ENCODE data around the gene GREB1. TPM values are rescaled to one million over a fixed set of nuclear protein-coding genes. Genes with fewer than 3 reads are reported as not detected.

GREB1 gene
- total and polyA plus RNA-seq, 2 donors (not counting 1 experiment from before 2014, with no cell fraction given): 0.04 to 0.39 TPM

DNA sequence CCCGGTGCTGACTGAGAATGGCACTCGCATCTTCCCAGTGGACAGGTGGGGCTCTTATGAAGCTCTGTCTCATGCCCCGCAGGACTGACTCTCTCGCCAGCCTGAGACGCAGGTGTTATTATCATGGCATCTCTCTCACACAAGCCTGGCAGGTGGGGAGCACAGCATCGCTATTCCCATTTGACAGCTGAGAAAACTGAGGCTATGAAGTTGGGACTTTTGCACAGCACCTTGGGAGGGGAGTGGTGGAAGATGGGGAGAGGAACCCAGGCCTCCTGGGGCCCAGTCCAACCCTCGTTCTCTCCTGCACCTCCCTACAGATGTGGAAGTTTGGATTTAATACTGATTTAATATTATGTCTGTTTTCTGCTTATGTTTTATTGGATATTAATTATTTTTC is 145.2 kb downstream of the GREB1 start:
- Mint-ChIP-seq H3K27me3 (peaks cover 39% of the 10 kb centered on the region), H3K4me1 (no peaks in the 10 kb centered on the region), H3K9me3 (ENCODE audit: insufficient read depth) (no peaks in the 10 kb centered on the region), H3K4me3 (no peak overlapping the region), H3K27ac (no peak overlapping the region)
- ChIA-PET CTCF (no interaction called here), POLR2A (no interaction called here)
- DNase-seq (no peak), ATAC-seq (ENCODE audit: low read depth) (no peak)
- peaks cover 0 to 37% (median 0%) of the 10 kb centered on the region in 4 experiments for H3K27me3 ChIP-seq (replicated peaks in 1 of 4; ENCODE audit: control extremely low read depth in 1 of 4, control insufficient read depth in 3 of 4, insufficient read depth in 4 of 4, low read length in 3 of 4)
- H3K9ac ChIP-seq (ENCODE audit: low read length): no peak overlapping the region
- peaks cover 0 to under 1% of the 10 kb centered on the region in 2 donors for H3K4me1 ChIP-seq (ENCODE audit: control insufficient read depth in 2 of 2, insufficient read depth in 2 of 2, low read length in 2 of 2)
- no peaks in the 10 kb centered on the region for H4K20me1 ChIP-seq (ENCODE audit: control insufficient read depth, insufficient read depth, low read length, poor library complexity, severe bottlenecking)
- 86% methylated on average over 5 of the region's 7 CpGs for WGBS (ENCODE audit: insufficient coverage)
- H3K4me2 ChIP-seq (replicated peaks; ENCODE audit: low read depth, low read length, poor library complexity, severe bottlenecking): no peak overlapping the region
- H3K27ac ChIP-seq (ENCODE audit: low read length in 2 of 2): no peak overlapping the region
- peaks cover 0 to 18% (median 0%) of the 10 kb centered on the region in 3 donors for H3K9me3 ChIP-seq (ENCODE audit: control extremely low read depth in 1 of 3, control insufficient read depth in 2 of 3, insufficient read depth in 1 of 3, low read length in 2 of 3)
- no peak overlapping the region for H3K4me3 ChIP-seq (ENCODE audit: control extremely low read depth in 1 of 5, extremely low read depth in 1 of 5, insufficient read depth in 1 of 5, low read depth in 2 of 5, low read length in 4 of 5)
- TF ChIP-seq, protein P1, sequence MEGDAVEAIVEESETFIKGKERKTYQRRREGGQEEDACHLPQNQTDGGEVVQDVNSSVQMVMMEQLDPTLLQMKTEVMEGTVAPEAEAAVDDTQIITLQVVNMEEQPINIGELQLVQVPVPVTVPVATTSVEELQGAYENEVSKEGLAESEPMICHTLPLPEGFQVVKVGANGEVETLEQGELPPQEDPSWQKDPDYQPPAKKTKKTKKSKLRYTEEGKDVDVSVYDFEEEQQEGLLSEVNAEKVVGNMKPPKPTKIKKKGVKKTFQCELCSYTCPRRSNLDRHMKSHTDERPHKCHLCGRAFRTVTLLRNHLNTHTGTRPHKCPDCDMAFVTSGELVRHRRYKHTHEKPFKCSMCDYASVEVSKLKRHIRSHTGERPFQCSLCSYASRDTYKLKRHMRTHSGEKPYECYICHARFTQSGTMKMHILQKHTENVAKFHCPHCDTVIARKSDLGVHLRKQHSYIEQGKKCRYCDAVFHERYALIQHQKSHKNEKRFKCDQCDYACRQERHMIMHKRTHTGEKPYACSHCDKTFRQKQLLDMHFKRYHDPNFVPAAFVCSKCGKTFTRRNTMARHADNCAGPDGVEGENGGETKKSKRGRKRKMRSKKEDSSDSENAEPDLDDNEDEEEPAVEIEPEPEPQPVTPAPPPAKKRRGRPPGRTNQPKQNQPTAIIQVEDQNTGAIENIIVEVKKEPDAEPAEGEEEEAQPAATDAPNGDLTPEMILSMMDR (IDR thresholded peaks at IDR 0.05): no peak
- TF ChIP-seq EZH2 (IDR thresholded peaks at IDR 0.05; ENCODE audit: borderline replicate concordance, insufficient read depth, low read depth, low read length, poor library complexity, severe bottlenecking): no peak
- H3K36me3 ChIP-seq (replicated peaks in 1 of 2; ENCODE audit: control extremely low read depth in 1 of 2, control insufficient read depth in 1 of 2, extremely low read depth in 1 of 2, insufficient read depth in 2 of 2, low read length in 1 of 2): no peaks in the 10 kb centered on the region
- H3K79me2 ChIP-seq (ENCODE audit: control insufficient read depth, insufficient read depth, low read length): no peaks in the 10 kb centered on the region
- H2AFZ ChIP-seq (ENCODE audit: insufficient read depth, low read depth, low read length, poor library complexity, severe bottlenecking): no peak overlapping the region
- intact Hi-C loops (cut with micrococcal nuclease): no loop called here

DNA sequence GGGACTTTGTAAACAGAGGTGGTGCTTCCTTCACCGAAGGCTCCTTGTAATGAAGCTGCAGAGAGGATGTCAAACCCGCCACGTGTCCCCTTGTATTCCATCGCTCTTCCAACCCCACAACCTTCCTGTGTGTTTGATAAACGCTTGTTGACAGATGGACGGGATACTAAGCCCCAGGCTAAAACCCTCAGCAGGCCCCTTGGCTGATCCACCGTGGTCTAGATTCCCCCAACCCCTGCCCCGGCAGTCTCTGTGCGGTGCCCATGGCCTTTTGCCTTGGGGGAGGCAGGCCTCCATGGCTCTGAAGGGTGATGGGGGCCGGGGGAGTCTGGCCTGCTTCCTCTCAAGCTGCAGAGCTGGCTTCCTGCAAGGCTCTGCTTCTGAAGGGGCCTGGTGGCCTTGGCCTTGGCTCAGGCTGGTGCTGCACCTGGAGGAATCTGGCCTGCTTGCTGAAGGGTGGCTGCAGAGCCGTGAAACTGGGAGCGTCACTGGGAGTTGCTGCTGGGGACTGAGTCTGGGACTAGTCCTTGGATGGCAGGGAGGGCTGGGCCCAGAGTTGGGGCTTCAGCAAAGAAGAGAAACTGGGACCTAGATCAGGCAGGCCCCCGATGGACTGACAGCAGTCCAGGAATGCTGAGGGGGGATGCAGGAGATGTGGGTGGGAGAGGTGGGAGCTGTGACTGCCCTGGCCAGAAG is 145.8 kb downstream of the GREB1 start:
- DNase-seq: no peak
- peaks cover 0 to 39% (median 0%) of the 10 kb centered on the region in 4 experiments for H3K27me3 ChIP-seq (replicated peaks in 1 of 4; ENCODE audit: control extremely low read depth in 1 of 4, control insufficient read depth in 3 of 4, insufficient read depth in 4 of 4, low read length in 3 of 4)
- no peak overlapping the region for H3K27ac ChIP-seq (ENCODE audit: low read length in 2 of 2)
- H2AFZ ChIP-seq (ENCODE audit: insufficient read depth, low read depth, low read length, poor library complexity, severe bottlenecking): no peak overlapping the region
- ChIA-PET POLR2A (interaction anchor here (0.5 kb wide), 1 partner anchor 920 kb away, joined by 3 read pairs; no protein-coding TSS in a partner anchor), CTCF (interaction anchor here (1.5 to 1.6 kb wide), 2 partner anchors 10 to 100 kb away, joined by 5 to 6 read pairs; no protein-coding TSS in a partner anchor)
- Mint-ChIP-seq H3K4me1 (no peaks in the 10 kb centered on the region), H3K4me3 (no peak overlapping the region), H3K9me3 (ENCODE audit: insufficient read depth) (no peaks in the 10 kb centered on the region), H3K27ac (no peak overlapping the region), H3K27me3 (peaks cover 43% of the 10 kb centered on the region)
- no peak overlapping the region for H3K4me3 ChIP-seq (ENCODE audit: control extremely low read depth in 1 of 5, extremely low read depth in 1 of 5, insufficient read depth in 1 of 5, low read depth in 2 of 5, low read length in 4 of 5)
- H3K36me3 ChIP-seq (replicated peaks in 1 of 2; ENCODE audit: control extremely low read depth in 1 of 2, control insufficient read depth in 1 of 2, extremely low read depth in 1 of 2, insufficient read depth in 2 of 2, low read length in 1 of 2): no peaks in the 10 kb centered on the region
- 84% methylated on average over 7 of the region's 13 CpGs for WGBS (ENCODE audit: insufficient coverage)
- H3K4me2 ChIP-seq (replicated peaks; ENCODE audit: low read depth, low read length, poor library complexity, severe bottlenecking): no peak overlapping the region
- no peaks in the 10 kb centered on the region for H4K20me1 ChIP-seq (ENCODE audit: control insufficient read depth, insufficient read depth, low read length, poor library complexity, severe bottlenecking)
- intact Hi-C loops (cut with micrococcal nuclease): no loop called here
- no peak for ATAC-seq (ENCODE audit: low read depth)
- H3K9ac ChIP-seq (ENCODE audit: low read length): no peak overlapping the region
- TF ChIP-seq EZH2 (IDR thresholded peaks at IDR 0.05; ENCODE audit: borderline replicate concordance, insufficient read depth, low read depth, low read length, poor library complexity, severe bottlenecking): no peak
- TF ChIP-seq, protein P1 (IDR thresholded peaks at IDR 0.05): no peak
- no peaks in the 10 kb centered on the region for H3K79me2 ChIP-seq (ENCODE audit: control insufficient read depth, insufficient read depth, low read length)
- no peaks in the 10 kb centered on the region for H3K4me1 ChIP-seq (ENCODE audit: control insufficient read depth in 2 of 2, insufficient read depth in 2 of 2, low read length in 2 of 2)
- peaks cover 0 to 18% (median 0%) of the 10 kb centered on the region in 3 donors for H3K9me3 ChIP-seq (ENCODE audit: control extremely low read depth in 1 of 3, control insufficient read depth in 2 of 3, insufficient read depth in 1 of 3, low read length in 2 of 3)

Measured in B cell (primary cell).